Activated T-cell treated with anti-CD3 and anti-CD28 coated beads, Interleukin-2, amount 50 U/mL, for 24 hours (primary cell): ENCODE data around the gene HDGFL2.

Source experiments
- DNase-seq: peaks from one replicate; pipeline ENCODE4 v3.0.0-alpha.2; 2020
- H3K27ac Mint-ChIP-seq: 2 replicates; pipeline ENCODE4 v1.8.0; 2020; ENCODE audit warnings: mild to moderate bottlenecking, mixed read lengths
- H3K27me3 Mint-ChIP-seq: 2 replicates; pipeline ENCODE4 v1.8.0; 2020; ENCODE audit warnings: mixed read lengths
- H3K36me3 Mint-ChIP-seq: 2 replicates; pipeline ENCODE4 v1.8.0; 2020; ENCODE audit warnings: low read depth, mixed read lengths
- H3K4me1 Mint-ChIP-seq: 2 replicates; pipeline ENCODE4 v1.8.0; 2020; ENCODE audit warnings: low read depth, mixed read lengths
- H3K4me3 Mint-ChIP-seq: 2 replicates; pipeline ENCODE4 v1.8.0; 2020; ENCODE audit warnings: mild to moderate bottlenecking, moderate library complexity, mixed read lengths
- H3K9me3 Mint-ChIP-seq: 2 replicates; pipeline ENCODE4 v1.8.0; 2020; ENCODE audit warnings: mixed read lengths

HDGFL2 gene

DNA sequence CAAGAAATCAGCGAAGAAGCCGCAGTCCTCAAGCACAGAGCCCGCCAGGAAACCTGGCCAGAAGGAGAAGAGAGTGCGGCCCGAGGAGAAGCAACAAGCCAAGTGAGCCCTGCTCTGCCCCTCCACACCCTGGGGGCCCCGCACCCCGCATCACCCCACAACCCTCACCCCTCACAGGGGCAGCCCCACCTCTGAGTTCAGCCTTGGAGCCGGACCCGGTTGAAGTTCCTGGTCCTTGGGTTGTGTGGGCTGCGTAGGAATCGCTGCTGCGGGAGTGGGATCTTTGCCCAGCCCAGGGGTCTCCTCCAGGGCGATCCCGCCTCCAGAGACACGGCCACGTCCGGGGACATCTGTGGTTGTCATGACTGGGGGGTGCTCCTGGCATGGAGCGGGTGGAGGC, 24.2 kb downstream of the HDGFL2 start:
- H3K27me3 Mint-ChIP-seq: no peaks in the 10 kb centered on the region
- H3K4me3 Mint-ChIP-seq: no peak overlapping the region
- DNase-seq: no peak
- H3K9me3 Mint-ChIP-seq: no peaks in the 10 kb centered on the region
- H3K36me3 Mint-ChIP-seq: peaks cover 53% of the 10 kb centered on the region
- no peaks in the 10 kb centered on the region for H3K4me1 Mint-ChIP-seq
- H3K27ac Mint-ChIP-seq: no peak overlapping the region

DNA sequence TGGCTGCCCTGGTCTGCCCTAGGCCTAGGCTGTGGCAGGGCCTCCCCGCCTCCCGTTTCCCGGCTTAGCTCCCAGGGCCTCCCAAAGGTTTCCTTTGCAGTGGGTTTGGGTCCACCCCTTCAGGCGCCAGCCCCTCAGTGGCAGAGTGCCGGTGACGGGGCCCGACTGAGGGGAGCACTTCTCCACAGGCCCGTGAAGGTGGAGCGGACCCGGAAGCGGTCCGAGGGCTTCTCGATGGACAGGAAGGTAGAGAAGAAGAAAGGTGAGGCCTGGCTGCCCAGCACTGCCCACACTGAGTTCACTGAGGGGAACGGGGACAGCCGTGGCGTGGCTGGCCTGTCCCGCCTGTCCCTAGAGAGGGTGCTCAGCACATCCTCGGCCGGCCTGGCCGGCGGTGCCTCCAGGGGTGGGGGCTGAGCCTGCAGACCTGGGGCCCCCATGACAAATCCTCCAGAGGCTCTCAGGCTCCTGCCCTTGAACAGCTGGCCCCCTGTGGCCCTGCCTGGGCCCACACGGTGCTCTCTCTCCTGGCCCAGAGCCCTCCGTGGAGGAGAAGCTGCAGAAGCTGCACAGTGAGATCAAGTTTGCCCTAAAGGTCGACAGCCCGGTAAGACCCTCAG, 25.8 kb downstream of the HDGFL2 start:
- peaks cover 61% of the 10 kb centered on the region for H3K36me3 Mint-ChIP-seq

DNA sequence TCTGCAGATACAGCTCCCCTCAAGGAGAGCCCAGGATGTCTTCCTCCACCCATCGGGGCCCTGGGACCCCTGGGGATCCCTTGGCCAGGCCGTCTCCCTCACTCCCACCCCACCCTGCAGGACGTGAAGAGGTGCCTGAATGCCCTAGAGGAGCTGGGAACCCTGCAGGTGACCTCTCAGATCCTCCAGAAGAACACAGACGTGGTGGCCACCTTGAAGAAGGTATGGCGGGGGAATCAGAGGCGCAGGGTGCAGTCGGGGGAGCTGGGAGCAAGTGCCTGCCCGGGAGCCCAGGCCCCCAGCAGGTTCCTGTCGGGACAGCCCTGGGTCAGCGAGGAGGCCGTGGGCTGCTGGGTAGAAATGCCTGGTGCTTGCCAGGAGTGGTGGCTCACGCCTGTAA, 26.6 kb downstream of the HDGFL2 start:
- Mint-ChIP-seq H3K9me3 (no peaks in the 10 kb centered on the region), H3K4me1 (no peaks in the 10 kb centered on the region), H3K27ac (no peak overlapping the region), H3K27me3 (no peaks in the 10 kb centered on the region), H3K4me3 (no peak overlapping the region), H3K36me3 (peaks cover 61% of the 10 kb centered on the region)
- DNase-seq: no peak

More for the DNA sequence above, 25.8 kb downstream of the HDGFL2 start:
- H3K27me3 Mint-ChIP-seq: no peaks in the 10 kb centered on the region
- DNase-seq: no peak
- H3K4me3 Mint-ChIP-seq: no peak overlapping the region
- no peaks in the 10 kb centered on the region for H3K4me1 Mint-ChIP-seq
- H3K27ac Mint-ChIP-seq: no peak overlapping the region
- H3K9me3 Mint-ChIP-seq: no peaks in the 10 kb centered on the region

DNA sequence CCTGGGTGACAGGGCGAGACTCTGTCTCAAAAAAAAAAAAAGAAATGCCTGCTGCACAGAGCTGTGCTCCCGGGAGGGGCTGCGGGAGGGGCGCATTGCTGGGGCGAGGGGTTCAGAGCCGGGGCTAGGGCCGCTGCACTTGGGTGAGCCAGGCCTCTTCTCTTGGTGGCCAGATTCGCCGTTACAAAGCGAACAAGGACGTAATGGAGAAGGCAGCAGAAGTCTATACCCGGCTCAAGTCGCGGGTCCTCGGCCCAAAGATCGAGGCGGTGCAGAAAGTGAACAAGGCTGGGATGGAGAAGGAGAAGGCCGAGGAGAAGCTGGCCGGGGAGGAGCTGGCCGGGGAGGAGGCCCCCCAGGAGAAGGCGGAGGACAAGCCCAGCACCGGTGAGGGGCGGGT, 27.2 kb downstream of the HDGFL2 start:
- Mint-ChIP-seq H3K27ac (no peak overlapping the region), H3K4me1 (no peaks in the 10 kb centered on the region), H3K9me3 (no peaks in the 10 kb centered on the region), H3K36me3 (peaks cover 61% of the 10 kb centered on the region), H3K4me3 (no peak overlapping the region), H3K27me3 (no peaks in the 10 kb centered on the region)
- no peak for DNase-seq

DNA sequence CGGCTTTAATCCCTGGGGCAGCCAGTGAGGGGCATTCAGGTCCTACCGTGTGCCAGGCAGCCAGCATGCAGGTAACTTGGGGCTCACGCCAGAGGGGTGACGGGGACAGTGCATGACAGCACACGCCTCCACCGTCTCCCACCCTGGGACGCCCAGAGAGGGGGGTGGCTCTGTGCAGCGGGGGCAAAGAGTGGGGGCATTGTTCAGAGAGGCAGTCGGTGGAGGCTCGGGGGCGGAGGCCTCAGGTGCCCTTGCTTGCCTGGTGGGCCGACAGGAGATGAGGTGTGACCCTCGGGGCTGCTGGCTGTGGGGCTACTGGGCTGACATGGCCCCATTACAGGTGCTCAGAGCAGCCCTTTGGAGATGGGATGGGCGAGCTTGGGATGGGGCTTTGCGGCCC, 27.8 kb downstream of the HDGFL2 start:
- Mint-ChIP-seq H3K4me1 (no peaks in the 10 kb centered on the region), H3K27ac (no peak overlapping the region), H3K36me3 (peaks cover 57% of the 10 kb centered on the region), H3K9me3 (no peaks in the 10 kb centered on the region), H3K27me3 (no peaks in the 10 kb centered on the region), H3K4me3 (no peak overlapping the region)
- no peak for DNase-seq

DNA sequence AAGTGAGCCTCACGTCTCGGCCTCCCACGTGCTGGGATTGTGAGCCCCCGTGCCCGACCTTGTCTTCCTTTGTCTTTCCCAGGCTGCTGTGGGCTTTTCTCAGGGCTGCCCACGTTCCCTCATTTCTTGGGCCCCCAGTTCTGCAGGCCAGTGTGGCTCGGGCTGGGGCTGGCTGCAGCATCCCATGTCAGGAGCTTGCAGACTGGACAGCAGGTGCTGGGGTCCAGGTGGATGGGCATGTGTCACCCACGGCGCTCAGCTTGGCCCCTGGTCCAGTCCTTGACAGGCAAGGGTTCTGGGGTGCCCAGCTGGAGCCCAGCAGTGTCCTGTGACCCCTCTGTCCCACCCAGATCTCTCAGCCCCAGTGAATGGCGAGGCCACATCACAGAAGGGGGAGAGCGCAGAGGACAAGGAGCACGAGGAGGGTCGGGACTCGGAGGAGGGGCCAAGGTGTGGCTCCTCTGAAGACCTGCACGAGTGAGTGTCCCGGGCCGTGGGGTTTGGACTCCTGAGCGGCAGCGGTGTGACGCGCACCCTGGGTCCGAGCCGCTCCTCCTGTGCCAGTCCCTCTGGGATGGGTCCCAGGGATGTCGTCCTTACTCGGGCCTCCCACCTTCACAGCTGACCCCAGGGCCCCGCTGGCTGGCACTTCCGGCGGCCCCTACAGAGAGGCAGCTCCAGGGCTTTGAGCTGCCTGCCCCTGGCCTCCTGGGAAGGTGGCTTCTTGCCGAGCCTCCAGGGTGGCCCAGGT, 28.9 kb downstream of the HDGFL2 start:
- peaks cover 57% of the 10 kb centered on the region for H3K36me3 Mint-ChIP-seq
- H3K9me3 Mint-ChIP-seq: no peaks in the 10 kb centered on the region
- no peaks in the 10 kb centered on the region for H3K27me3 Mint-ChIP-seq
- DNase-seq: no peak
- no peak overlapping the region for H3K4me3 Mint-ChIP-seq
- no peaks in the 10 kb centered on the region for H3K4me1 Mint-ChIP-seq
- no peak overlapping the region for H3K27ac Mint-ChIP-seq

DNA sequence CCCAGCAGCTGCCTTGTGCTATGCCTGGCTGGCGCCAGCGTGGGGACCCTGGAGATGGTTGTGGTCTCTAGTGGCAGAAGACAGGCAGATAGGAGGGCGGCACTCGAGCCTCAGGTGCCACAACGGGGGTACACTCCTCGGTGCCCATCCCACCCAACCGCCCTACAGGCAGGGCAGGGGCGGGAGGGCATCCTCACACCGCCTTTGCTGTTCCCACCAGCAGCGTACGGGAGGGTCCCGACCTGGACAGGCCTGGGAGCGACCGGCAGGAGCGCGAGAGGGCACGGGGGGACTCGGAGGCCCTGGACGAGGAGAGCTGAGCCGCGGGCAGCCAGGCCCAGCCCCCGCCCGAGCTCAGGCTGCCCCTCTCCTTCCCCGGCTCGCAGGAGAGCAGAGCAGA, 29.6 kb downstream of the HDGFL2 start:
- Mint-ChIP-seq H3K36me3 (peaks cover 57% of the 10 kb centered on the region), H3K27ac (no peak overlapping the region), H3K27me3 (no peaks in the 10 kb centered on the region), H3K4me3 (no peak overlapping the region), H3K4me1 (peaks cover 6% of the 10 kb centered on the region), H3K9me3 (no peaks in the 10 kb centered on the region)
- DNase-seq: no peak

DNA sequence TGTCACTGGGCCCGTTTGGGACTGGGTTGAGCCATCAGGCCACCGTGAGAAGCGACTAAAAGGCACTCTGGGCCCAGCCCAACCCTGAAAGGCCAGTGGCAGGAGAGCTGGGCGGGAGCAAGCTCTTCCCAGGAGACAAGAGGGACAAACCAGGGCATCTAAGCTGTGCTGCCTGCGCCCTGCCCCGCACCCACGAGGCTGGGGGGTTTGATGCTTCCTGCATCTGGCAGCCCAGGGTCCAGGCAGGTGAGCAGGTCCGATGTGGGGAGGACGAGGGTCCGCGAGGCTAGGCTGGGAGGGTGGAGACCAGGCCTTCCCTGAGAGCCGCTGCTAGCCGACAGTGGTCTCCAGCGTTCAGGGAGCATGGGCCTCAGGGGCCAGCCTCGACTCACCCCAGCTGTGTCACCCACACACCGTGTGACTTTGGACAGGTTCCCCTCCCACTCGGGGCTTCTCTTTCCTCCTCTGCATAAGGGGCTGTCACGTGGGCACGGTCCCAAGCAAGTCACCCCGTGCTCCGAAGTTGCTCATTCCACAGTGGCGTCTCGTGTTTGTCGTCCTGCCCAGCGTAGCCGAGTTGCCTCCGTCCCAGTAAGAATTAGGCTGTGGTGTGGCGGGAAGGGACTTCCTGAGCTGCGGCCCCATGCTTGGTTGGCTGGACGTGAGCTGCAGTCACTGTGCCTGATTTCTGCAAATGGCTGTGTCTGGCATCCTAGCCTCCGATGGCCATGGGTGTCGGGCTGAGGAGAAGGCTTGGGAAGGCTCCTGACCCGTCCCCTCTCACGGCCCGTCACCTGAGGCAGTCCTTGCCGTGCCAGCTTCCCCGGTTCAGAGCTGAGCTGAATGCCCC, 30.4 kb downstream of the HDGFL2 start:
- Mint-ChIP-seq H3K27ac (no peak overlapping the region), H3K27me3 (no peaks in the 10 kb centered on the region), H3K36me3 (peaks cover 54% of the 10 kb centered on the region), H3K4me1 (peaks cover 8% of the 10 kb centered on the region), H3K4me3 (no peak overlapping the region), H3K9me3 (no peaks in the 10 kb centered on the region)
- DNase-seq: no peak

DNA sequence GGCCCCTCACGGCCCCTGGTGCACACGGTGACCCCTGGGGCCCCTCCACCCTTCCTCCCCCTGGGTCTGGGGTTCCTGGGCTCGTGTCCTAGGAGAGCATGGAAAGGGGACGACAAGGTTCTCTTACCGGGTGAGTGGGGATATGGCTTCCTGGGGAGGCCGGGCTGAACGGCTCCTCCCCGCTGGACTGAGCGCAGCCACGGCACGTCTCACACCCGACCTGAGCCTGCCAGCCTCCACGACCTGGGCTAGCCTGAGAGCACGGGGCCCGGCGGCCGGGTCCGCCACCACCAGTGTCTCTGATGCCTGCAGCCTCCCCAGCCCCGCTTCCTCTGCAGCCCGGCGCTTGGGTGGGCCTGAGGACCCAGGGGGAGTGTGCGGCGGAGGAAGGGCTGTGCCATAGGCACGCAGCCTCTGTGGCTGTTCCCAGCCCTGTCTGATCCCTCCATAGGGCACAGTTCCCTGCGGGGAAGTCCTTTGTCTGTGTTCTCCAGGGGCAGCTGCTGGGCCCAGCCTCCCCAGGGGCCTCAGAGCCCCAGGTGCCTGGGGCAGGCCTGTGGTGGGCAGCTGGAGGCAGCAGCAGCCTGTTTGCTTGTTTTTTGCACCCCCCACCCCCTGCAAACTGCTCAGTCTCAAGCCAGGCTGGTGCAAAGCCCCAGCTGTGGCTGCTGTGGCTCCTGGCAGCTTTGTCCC, 31.2 kb downstream of the HDGFL2 start:
- H3K27ac Mint-ChIP-seq: no peak overlapping the region
- DNase-seq: no peak
- no peaks in the 10 kb centered on the region for H3K27me3 Mint-ChIP-seq
- H3K36me3 Mint-ChIP-seq: peaks cover 47% of the 10 kb centered on the region
- H3K9me3 Mint-ChIP-seq: no peaks in the 10 kb centered on the region
- no peak overlapping the region for H3K4me3 Mint-ChIP-seq
- peaks cover 8% of the 10 kb centered on the region for H3K4me1 Mint-ChIP-seq

DNA sequence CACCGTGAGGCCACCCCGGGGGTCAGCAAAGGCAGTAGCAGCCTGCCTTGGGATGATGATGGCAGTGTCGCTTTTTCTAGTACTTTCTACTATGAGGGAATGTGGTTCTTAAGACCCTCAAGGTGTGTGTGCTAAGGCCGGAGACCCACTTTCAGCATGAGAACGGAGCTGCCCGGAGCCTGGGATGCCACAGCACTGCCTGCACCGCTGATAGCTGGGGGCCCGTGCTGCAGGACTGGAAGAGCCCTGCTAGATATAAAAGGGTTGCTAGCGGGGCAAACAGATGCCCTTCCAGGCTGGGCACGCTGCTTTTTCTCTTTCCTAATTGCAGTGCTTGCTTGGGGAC, 31.7 kb downstream of the HDGFL2 start:
- Mint-ChIP-seq H3K27me3 (no peaks in the 10 kb centered on the region), H3K4me1 (peaks cover 8% of the 10 kb centered on the region), H3K9me3 (no peaks in the 10 kb centered on the region), H3K36me3 (peaks cover 42% of the 10 kb centered on the region), H3K4me3 (no peak overlapping the region), H3K27ac (no peak overlapping the region)
- DNase-seq: no peak

DNA sequence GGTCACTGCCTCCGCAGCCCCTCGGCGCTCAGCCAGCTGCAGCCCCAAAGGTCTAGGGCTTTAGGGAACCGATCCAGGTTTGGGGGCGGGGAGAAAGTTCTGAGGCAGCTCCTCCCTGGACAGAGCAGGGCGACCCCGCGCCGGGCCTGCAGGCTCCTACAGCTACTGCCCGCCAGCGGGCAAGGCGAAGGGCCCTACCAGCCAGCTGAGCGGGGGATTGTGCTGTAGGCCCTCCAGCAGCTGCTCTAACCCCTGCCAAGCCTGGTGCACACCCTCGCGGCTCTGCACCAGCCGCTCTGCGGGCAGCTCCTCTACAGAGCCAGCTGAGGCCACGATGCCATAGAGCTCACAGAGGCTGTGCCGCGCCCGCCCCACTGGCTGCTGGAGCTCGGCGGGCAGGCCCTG, 32.2 kb downstream of the HDGFL2 start:
- Mint-ChIP-seq H3K4me1 (peaks cover 8% of the 10 kb centered on the region), H3K27me3 (no peaks in the 10 kb centered on the region), H3K36me3 (peaks cover 38% of the 10 kb centered on the region), H3K9me3 (no peaks in the 10 kb centered on the region), H3K4me3 (no peak overlapping the region), H3K27ac (no peak overlapping the region)
- no peak for DNase-seq

DNA sequence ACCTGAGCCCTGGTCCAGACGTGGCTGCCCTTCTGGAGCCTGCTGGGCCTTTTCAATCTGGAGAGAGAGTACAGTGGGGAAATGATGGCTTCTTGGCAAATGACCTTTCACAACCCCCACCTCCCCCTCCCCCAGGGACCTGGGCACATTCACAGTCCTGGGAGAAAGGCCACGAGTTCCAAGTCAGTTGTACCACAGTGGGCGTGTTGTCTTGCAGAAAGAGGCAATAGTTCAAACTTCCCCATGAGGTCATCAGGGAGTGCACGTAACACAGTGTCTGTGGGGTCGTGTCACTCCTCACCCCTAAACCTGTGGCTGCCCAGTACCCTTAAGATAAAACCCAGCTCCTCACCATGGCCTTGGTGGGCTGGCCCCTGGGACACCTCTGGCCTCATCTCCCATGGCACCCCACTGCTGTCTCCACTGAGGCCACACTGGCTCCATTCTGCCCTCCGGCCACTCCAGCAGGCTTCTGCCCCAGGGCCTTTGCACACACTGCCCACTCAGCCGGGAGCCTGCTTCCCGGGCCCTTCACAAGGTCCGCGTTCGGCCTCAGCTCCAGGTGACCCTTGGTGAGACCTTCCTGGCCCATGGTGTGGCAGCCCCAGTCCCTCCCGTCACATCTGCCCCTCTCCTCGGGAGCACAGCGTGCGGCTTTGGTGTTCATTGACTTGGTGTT, 32.9 kb downstream of the HDGFL2 start:
- Mint-ChIP-seq H3K27me3 (no peaks in the 10 kb centered on the region), H3K36me3 (peaks cover 31% of the 10 kb centered on the region), H3K4me1 (peaks cover 8% of the 10 kb centered on the region), H3K9me3 (no peaks in the 10 kb centered on the region), H3K4me3 (no peak overlapping the region), H3K27ac (no peak overlapping the region)
- DNase-seq: no peak

DNA sequence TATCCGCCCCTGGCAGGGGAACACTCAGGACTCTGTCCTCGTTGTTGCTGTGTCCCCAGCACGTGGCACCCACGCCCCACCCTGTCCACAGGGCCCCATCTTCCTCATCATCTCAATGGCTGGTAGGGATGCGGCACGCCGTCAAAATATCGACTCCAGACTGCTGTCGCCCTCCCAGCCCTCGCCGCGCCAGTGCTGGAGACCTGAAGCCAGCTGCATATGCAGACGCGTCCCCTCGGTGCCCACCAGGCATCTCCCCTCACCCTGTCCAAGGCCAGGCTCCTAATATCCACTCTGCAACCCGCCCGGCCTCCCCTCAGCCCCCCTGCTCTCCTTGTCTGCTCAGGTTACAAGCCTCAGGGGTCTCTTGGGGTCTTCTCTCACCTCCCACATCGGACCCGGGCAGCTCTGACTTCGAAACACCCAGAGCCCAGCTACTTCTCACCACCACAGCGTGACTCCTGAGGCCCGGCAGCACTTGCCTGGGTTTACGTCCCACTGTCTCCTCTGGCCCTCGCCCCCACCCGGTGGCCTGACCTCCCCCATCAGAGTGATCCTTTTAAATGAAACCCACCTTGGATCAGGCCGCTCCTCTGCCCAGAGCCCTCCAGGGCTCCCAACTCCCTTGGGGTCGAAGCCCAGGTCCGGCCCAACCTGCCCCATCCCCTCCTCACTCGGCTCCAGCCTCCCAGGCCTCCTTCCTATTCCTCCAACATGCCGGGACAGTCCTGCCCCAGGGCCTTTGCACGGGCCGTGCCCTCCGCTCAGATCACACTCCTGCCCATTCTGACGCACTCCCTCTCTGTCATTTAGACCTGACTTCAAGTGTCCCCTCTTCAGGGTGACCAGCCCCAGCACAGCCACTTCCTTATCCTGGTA, 33.7 kb downstream of the HDGFL2 start:
- H3K27ac Mint-ChIP-seq: no peak overlapping the region
- H3K4me1 Mint-ChIP-seq: peaks cover 8% of the 10 kb centered on the region

More for the DNA sequence above, 33.7 kb downstream of the HDGFL2 start:
- no peaks in the 10 kb centered on the region for H3K9me3 Mint-ChIP-seq
- H3K27me3 Mint-ChIP-seq: no peaks in the 10 kb centered on the region
- no peak for DNase-seq
- no peak overlapping the region for H3K4me3 Mint-ChIP-seq
- H3K36me3 Mint-ChIP-seq: peaks cover 24% of the 10 kb centered on the region
